H54 (cell line): Measurements from ENCODE around the gene RBBP8NL.

ENCODE experiments used
- DNase-seq: peaks from one replicate; pipeline ENCODE4 v3.0.0; 2011; ENCODE audit warnings: low spot score, mixed read lengths; ENCODE audit not compliant: insufficient read length
- FAIRE-seq: peaks from 3 replicates; lab custom pipeline; 2011; peaks lifted over from hg19 to GRCh38; lab: Jason Lieb, UNC
- POLR2A ChIP-seq: IDR thresholded peaks from 2 replicates; pipeline ENCODE4 v1.6.1; 2011; ENCODE audit warnings: low read depth, mild to moderate bottlenecking, low read length

RBBP8NL gene

GRCh38 chr20:62406635-62407176 is 20.6 kb downstream of the RBBP8NL start:
- no peak for TF ChIP-seq POLR2A
- DNase-seq, result no peak
- FAIRE-seq, result no peak

- FAIRE-seq, result no peak
- no peak for DNase-seq
- no peak for TF ChIP-seq POLR2A
These were observed 21.3 kb downstream of the RBBP8NL start for GRCh38 chr20:62405981-62406513.

GRCh38 chr20:62405108-62405980 is 22.0 kb downstream of the RBBP8NL start:
- FAIRE-seq (no peak), DNase-seq (no peak)
- TF ChIP-seq POLR2A, result no peak

DNA sequence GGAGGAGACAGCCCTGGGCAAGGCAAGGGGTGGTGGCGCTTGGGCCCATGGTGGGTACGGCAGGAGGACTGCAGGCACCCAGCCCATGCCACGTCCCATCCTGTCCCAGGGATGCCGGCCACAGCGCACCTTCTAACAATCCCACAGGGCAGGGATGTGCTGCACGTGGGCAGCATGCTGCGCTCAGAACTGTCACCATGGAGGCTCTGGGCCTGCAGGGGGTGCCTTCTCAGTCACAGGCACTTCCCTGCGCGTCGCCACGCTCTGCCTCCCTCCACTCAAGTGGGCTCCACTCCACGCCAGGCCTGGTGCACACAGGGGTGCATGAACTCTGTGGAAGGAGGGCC is 22.6 kb downstream of the RBBP8NL start:
- TF ChIP-seq POLR2A, result no peak
- no peak for FAIRE-seq

DNA sequence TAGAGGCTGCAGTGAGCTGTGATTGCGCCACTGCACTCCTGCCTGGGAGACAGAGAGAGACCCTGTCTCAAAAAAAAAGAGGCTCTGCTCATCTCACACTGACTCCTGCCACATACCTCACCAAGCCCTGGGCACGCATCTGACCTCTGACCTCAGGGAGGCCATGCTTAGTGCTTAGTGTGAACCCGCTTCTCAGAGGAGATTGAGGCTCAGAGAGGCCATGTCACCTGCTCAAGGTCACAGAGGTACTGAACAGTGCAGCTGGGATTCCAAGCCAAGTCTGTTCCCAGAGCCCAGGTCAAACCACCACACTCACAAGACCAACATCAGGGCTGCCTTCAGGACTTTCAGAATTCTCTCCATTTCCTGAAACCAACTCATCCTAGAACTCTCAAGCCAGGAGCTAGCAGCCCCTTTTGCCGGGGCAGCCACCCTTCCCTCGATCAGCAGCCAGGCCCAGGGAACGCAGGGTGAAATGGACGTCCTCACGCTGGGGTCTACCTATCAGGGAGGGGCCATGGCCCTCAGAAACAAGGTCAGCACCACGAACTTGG is 23.1 kb downstream of the RBBP8NL start:
- TF ChIP-seq POLR2A, result no peak
- FAIRE-seq (no peak), DNase-seq (no peak)

More for the DNA sequence above, 22.6 kb downstream of the RBBP8NL start:
- no peak for DNase-seq

GRCh38 chr20:62403331-62403730 is 24.0 kb downstream of the RBBP8NL start:
- FAIRE-seq, result no peak
- TF ChIP-seq POLR2A, result no peak
- DNase-seq, result no peak

- FAIRE-seq, result no peak
- TF ChIP-seq POLR2A, result no peak
These were observed 24.7 kb downstream of the RBBP8NL start for GRCh38 chr20:62402456-62403150.

DNA sequence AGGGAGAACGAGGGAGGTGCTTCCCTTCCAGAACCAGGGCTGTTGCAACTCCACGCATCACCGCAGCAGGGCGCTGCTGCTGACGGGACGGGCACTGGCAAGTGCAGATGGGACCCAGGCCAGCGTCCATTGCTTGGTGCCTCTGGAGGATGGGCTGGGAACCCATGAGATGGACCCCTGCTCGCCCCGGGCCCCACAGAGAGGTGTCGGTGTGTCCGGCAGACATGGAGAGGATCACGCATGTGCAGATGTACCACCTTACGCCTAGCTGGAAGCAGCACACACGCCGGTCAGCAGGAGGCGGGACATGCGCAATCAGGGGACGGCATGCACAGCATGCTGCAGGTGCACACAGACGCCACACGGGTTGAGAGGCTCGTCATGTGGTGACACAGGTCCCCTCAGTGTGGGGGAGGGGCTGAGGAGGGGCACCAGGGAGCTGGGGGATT is 26.0 kb downstream of the RBBP8NL start:
- FAIRE-seq (no peak), DNase-seq (no peak)
- 0 out of 2 replicates have a peak, but pooled peaks have one; percentile 6 for TF ChIP-seq POLR2A

More at GRCh38 chr20:62402456-62403150, 24.7 kb downstream of the RBBP8NL start:
- no peak for DNase-seq

DNA sequence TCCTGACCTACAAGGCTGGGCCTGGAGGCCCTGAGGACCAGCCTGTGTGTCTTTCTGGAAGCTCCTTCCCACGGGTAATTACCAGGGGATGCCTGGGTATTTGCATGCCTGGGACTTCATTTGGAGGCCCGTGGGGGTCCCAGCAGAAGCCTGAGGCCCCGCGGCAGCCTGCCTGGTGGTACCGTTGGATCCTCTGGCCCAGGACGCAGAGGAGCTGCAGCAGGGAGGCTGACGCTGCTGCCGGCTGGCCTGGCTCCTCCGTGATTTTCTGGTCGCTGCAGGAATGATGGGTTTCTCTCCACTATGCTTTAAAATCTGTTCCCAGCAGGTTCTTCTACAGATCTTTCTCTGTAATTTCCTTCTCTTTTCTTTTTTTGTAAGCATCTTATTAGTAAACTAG is 26.8 kb downstream of the RBBP8NL start:
- FAIRE-seq, result no peak

GRCh38 chr20:62400021-62400420 is 27.3 kb downstream of the RBBP8NL start:
- no peak for DNase-seq
- FAIRE-seq, result no peak
- no peak for TF ChIP-seq POLR2A

More for the DNA sequence above, 26.8 kb downstream of the RBBP8NL start:
- no peak for DNase-seq
- TF ChIP-seq POLR2A, result no peak

DNA sequence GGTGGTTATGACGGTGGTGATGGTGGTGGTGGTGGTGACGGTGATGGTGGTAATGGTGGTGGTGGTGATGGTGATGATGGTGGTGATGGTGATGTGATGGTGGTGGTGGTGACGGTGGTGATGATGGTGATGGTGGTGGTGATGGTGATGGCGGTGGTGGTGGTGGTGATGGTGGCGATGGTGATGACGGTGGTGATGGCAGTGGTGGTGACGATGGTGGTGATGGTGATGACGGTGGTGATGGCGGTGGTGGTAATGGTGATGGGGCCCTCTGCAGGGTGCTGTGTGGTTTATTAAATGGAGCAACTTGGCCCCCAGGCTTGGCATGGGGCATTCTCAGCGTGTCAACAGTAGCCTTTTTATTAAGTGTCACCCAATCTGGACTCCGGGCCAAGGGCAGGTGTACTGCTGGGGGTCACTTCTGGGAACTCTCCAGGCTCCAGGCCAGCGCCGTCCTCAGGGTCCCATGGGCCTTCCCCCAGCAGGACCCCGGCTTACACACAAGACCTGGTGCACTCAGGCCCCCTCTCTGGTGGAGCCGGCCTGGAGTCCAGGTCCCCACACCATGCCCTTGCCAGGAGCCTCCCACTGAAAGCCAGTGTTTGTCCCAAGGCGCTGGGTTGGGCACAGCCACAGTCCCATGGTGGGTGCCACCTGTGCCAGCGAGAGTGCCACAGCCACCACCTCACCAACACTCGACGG is 29.1 kb downstream of the RBBP8NL start:
- FAIRE-seq, result no peak
- no peak for DNase-seq
- TF ChIP-seq POLR2A, result no peak

DNA sequence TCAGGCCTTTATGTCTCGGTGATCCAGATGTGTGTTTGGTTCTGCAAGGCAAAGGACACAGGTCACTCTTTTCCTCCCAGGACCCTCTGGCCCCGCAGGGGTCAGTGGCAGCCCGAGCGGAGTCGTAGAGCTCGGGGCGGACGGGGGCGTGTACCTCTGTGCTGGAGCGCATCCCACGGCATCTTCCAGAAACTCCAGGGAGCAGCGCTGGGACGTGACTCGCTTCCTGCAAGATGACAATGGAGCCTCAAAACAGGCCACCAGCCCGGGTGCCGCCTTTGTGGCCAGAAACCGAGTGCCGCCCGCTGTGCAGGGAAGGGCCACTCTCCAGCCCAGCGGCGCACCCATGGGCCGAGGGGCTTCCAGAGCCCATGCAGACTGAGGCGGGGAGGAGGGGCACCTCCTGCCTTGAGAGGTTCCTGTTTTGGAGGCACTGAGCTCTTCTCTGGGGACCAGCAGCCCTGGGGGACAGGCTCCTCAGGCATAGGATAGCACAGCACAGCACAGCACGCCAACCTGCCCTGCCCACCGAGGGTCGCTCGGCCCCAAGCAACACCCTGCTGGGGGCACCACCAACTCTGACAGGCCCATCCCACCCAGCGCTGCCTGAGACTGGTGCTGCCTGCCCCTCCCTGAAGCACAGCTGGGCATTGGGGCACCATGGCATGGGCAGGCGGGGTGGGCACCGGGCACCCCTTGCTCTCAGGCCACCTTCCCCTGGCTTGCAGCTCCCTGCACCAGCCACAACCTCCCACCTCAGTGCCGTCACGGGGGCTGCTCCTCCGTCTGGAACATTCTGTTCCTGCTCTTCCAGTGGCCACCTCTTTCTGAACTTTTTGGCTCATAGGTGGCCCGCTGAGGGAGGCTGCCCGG is 30.7 kb downstream of the RBBP8NL start:
- no peak for TF ChIP-seq POLR2A
- FAIRE-seq, result no peak

More for the DNA sequence above, 30.7 kb downstream of the RBBP8NL start:
- DNase-seq, result no peak
